GM21381 (cell line): ENCODE results near the gene TTYH2.

ENCODE experiments used
- ATAC-seq: cut with Tn5 transposase; IDR thresholded peaks from one replicate; pipeline ENCODE4 v1.9.1; 2021; ENCODE audit warnings: mild to moderate bottlenecking, moderate library complexity; ENCODE audit not compliant: unreplicated experiment

Gene TTYH2

DNA sequence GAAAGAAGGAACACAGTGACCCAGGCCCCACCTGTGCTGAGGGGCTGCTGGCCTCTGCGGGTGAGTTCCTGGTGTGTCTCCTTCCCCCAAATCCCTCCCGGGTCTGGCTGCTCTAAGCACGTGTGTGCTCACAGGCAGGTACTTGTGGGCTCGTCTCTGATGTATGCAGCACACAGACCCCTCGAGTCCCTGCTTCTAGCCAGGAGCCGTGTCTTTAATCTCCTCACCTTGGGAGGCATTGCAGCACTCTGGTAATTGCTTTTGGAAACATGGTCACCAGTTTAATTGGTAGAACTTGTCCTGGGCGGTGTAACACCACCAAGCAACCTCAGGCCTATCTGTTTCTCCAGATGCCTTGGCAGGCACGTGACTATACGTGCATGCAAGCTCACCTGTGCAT is 18.7 kb upstream of the TTYH2 start:
- no peak for ATAC-seq

DNA sequence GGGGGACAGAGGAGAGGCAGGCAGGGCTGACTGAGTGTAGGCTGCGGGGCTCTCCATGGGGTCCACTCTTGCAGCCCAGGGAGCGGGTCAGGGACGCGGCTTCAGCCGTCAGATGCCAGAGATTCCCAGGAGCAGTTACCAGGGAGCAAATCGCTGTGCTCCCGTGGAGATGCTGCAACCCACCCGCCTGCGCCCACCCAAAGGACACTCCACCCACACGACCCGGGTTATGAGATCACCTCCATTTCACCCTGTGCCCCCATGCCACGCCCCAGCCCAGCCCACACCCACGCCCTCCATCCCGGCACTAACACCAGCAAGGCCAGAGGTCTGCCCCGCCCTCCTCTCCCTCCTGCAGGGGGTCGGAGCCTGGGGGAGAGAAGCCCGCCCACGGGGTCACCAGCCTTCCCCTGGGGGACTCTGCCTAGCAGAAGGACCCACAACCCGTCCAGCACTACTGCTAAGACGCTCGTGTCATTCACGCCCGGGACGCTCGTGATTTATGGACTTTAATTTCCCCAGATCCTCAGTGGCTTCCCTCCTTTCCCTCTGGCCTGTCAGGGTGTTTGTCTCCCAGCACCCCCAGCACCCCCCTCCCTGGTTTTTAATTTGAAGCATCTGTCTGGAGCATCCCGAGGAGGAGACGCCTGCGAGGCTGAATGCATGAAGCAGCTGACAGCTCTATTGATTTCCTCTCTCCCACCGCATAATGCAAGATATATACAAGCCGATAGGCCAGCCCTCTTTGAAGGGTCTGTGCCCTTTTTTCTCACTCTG is 16.6 kb upstream of the TTYH2 start:
- ATAC-seq: no peak

GRCh38 chr17:74197801-74198200 is 15.6 kb upstream of the TTYH2 start:
- ATAC-seq: no peak

DNA sequence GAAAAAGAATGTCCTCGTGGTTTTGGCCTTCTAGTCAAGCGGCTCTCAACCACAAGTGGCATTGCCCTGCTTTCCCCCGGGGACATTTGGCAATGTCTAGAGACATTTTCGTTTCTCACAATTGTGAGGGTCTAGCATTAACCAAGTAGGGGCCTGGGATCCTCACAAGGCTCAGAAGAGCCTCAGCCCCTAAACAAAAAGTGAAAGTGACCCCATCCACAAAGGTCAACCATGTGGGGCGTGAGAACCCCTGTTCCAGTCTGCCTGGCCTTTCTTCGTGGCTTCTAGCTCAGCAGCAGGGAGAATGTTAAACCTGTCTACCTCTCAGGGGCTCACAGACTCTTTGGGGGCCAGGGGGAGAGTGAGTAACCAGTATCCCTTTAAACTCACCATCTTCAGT is 14.7 kb upstream of the TTYH2 start:
- no peak for ATAC-seq

DNA sequence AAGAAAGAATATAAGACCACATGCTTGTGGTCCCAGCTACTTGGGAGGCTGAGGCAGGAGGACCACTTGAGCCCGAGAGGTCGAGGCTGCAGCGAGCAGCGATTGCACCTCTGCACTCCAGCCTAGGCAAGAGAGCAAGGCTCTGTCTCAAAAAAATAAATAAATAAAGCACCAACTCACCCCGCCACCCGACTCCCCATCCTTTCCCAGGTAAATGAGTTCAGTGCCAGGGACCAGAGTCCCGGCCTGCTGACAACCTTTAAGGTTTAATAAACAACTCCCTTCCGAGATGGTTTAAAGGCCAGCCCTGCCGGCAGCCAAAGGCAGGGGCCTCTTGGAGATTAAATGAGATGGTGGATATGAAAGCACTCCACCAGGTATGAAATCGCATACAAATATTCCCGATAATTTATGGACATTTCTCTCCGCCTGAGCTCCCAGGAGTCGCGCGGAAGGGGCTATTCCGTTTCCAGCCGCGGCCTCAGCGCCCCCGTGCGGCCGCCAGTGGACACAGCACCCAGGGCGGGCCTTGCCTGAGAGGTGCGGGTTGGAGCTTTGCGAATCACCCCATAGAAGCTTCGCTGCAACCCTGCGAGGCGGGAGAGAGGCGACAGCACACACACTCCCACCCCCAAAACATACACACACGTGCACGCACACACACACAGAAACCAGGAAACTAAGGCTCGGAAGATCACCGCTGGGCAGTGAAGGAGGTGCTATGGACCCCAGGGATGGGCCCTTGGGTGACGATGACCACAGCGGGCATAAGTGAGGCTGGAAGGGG is 13.9 kb upstream of the TTYH2 start:
- ATAC-seq: no peak

- ATAC-seq: no peak
These were observed 13.3 kb upstream of the TTYH2 start for GRCh38 chr17:74200112-74200511.

GRCh38 chr17:74201250-74201649 is 12.1 kb upstream of the TTYH2 start:
- no peak for ATAC-seq

GRCh38 chr17:74201948-74202347 is 11.4 kb upstream of the TTYH2 start:
- ATAC-seq: no peak

DNA sequence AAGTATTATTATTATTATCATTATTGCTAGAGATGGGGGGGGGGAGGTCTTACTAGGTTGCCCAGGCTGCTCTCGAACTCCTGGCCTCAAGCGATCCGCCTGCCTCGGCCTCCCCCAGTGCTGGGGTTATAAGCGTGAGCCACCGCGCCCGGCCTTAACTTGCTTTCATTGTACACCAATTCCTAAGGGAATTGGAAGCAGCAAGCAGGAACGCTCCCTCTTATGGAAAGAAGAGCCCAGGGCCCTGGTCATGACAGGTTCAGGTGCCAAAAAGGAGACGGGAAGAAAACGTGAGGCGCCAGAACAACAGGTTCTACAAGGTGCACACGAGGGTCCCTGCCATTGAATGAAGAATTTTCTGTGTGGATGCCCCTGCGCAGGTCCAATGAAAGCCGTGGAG is 10.4 kb upstream of the TTYH2 start:
- ATAC-seq: no peak

GRCh38 chr17:74203439-74204240 is 9.7 kb upstream of the TTYH2 start, which contains the start of gene RPL38:
TSS of gene RPL38 (plus strand) at chr17:74203678. CDS start at chr17:74203956, 278 bp downstream.
- peak; percentile 79 for ATAC-seq

- no peak for ATAC-seq
These were observed 8.9 kb upstream of the TTYH2 start for GRCh38 chr17:74204474-74204873.

DNA sequence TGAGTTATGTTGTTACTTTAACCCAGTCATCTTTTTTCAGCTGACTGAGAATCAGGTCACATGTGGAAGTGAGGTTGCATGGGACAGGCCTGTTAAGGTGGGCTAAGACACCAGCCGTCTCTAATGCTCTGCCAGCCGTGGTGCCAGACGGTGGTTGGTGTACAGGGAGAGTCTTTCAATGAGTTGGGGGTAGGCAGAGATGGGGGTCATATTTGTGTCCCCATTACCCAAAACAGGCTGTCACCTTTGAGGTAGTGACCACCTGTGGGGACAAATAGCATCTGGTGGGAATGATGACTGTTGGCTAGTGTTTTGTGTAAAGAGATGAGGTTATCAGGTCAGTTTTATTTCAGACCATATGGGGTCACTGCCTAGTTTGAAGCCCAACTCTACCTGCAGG is 8.1 kb upstream of the TTYH2 start:
- no peak for ATAC-seq

DNA sequence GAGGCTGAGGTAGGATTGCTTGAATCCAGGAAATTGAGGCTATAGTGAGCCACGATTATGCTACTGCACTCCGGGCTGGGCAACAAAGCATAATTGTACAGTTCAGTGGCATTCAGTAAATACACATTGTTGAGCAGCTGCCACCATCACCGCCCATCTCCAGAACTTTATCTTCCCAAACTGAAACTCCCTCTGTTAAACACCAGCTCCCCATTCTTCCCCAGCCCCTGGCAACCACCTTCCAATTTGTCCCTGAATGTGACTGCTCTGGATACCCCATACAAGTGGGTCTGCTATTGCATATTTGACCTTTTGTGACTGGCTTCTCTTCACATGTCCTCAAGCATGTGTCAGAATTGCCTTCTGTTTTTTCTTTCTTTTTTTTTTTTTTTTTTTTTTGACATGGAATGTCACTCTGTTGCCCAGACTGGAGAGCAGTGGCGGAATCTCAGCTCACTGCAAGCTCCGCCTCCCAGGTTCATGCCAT is 7.0 kb upstream of the TTYH2 start:
- no peak for ATAC-seq

DNA sequence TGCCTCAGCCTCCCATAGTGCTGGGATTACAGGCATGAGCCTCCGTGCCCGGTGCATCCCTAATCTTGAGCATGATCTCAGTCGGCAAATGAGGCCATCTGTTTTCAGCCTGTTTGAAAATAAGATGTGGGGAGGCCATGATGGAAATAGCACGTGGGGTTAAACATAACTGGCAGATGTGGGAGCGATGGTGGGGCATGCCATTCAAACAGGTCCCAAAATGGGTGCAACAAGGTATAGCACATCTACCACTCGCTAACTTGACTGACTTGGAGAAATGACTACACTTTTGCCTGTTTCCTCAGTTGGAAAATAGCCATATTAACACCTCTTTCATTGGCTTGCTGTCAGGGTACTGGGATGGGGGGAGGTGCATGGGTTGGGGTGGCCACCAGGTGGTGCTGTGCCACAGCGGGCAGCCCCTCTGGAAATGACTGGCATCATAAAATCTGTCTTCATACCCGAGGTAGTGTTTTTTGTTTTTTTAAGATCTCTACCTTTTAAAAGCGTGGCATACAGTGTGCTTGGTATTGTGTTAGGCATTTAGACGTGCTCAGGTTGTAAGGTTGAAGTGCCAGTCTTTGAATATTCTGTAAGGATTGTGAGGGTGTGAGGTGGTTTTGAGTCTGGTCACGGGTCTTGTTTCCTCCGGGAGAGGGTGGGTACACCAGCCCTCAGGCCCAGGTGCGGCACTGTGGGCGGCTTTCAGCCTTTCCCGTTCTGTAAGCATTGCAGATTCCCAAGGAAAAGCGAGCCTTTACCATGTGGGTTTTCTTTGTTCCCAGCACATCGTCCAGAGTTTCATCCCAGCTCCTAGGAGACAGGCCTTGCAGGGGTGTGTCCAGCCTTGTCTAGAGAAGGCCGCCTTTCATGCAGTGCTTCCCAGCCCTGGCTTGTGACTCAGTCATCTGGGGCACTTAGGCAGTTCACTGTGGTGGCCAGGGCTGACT is 2.9 kb upstream of the TTYH2 start:
- ATAC-seq: no peak

DNA sequence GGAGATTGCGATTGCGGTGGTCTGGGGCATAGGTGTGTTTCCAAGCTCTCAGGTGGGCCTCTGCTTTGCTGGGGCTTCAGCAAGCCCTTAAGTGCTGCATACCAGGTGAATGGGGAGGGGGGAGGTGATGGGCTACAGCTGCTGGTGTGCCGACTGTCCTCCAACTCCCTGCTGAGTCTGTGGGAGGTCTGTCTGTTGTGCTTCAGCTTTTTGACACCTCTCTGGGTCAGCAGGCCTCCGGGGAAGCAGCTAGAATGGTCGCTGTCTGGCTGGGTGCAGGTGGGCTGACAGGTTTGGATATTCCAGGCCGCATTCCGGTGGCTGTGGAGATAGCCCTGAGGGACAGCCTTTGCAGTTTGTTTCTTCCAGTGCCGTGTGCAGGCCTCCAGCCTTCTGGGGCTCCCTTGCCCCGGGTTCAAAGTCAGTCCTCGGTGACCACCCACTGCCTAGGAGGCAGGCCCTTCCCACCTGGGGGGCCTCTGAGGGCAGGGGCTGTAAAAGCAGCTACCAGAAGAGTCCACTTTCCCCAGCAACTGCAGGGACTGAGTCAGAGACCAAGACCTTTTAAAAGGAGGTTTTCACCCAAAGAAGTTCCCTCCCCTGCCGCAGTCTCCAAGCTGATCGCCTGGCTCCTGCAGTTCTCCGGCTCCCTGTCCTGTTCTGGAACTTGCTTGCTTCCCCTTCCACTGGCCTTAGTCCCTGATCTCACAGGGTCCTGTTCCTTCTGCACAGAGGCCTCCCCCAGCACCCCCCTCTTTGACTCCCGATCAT is 2.0 kb upstream of the TTYH2 start:
- ATAC-seq: no peak

DNA sequence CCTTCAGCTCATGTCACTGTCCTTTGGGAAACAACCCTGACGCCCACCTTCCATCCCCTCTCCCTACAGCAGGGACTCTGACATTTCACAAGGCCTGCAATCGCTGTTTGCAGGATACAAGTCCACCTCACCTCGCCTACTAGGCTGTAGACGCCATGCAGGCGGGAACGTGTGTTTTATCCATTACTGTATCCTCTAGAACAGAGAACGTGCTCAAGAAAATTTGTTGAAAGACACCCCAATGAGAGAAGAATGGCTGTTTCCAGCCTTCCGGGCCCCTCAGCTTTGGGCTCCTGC is 1.5 kb upstream of the TTYH2 start:
- ATAC-seq: no peak

- ATAC-seq: no peak
These were observed 1.0 kb upstream of the TTYH2 start for GRCh38 chr17:74212209-74212912.

DNA sequence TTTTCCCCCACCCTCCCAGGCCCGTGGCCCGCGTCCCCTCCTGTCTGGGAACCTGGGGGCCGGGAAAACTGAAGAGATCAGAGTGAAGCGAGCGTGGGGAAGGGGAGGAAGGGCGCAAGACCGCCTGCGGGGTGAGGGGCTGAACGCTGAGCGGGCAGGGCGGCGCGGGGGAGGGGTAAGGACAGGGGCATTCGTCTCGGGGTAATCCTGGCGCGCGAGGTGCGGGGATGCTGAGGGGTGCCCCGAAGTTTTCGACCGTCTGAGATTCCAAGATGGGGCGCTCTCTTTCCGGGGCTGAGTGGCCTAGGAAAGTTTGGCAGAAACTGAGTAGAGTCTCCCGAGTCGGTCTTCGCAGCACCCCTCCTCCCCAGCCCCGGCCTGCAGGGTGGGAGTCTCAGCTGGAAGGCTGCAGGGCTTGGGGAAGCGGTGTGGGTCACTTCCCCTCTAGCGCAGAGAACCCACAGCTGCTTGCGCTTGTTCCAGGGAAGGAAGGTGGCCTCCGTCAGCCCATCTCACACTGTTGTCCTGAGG is 555 bp downstream of the TTYH2 start:
- ATAC-seq: no peak
